DOHH2 (cell line): Measurements from ENCODE around the gene CDH4.

Experiments used
- H3F3A ChIP-seq: fragments of 200-600 bp; sonication (generic), shearing (Covaris generic); 2 replicates; pipeline ENCODE4 v1.6.0; 2016; ENCODE audit warnings: antibody characterized with exemption, mild to moderate bottlenecking; ENCODE audit not compliant: control insufficient read depth, insufficient read depth
- H3K27ac ChIP-seq: fragments of 200-600 bp; sonication (generic); 2 replicates; pipeline ENCODE4 v1.5.1; 2014; ENCODE audit warnings: low read depth, mild to moderate bottlenecking, low read length, moderate library complexity
- H3K27me3 ChIP-seq: fragments of 200-600 bp; sonication (generic); 2 replicates; pipeline ENCODE4 v1.6.1; 2014; ENCODE audit warnings: mild to moderate bottlenecking, low read length, mixed read lengths; ENCODE audit not compliant: control insufficient read depth
- H3K36me3 ChIP-seq: fragments of 200-600 bp; sonication (generic); 2 replicates; pipeline ENCODE4 v1.6.1; 2014; ENCODE audit warnings: mild to moderate bottlenecking, low read length, moderate library complexity, mixed read lengths; ENCODE audit not compliant: control insufficient read depth
- H3K4me1 ChIP-seq: fragments of 200-600 bp; sonication (generic); 2 replicates; pipeline ENCODE4 v1.6.1; 2014; ENCODE audit warnings: mild to moderate bottlenecking, low read length, mixed read lengths; ENCODE audit not compliant: control insufficient read depth
- H3K4me2 ChIP-seq: fragments of 200-600 bp; sonication (generic); 2 replicates; pipeline ENCODE4 v1.6.0; 2014; ENCODE audit warnings: mild to moderate bottlenecking, low read length, moderate library complexity
- H3K4me3 ChIP-seq: fragments of 200-600 bp; sonication (generic); 2 replicates; pipeline ENCODE4 v1.5.1; 2014; ENCODE audit warnings: mild to moderate bottlenecking, low read length, mixed read lengths
- H3K79me2 ChIP-seq: fragments of 200-600 bp; sonication (generic); 2 replicates; pipeline ENCODE4 v1.6.1; 2014; ENCODE audit warnings: mild to moderate bottlenecking, low read length, mixed read lengths; ENCODE audit not compliant: control insufficient read depth
- H3K9me2 ChIP-seq: fragments of 200-600 bp; sonication (generic); replicated peaks from 2 replicates; pipeline ENCODE4 v1.6.1; 2014; ENCODE audit warnings: mild to moderate bottlenecking, low read length, mixed read lengths; ENCODE audit not compliant: control insufficient read depth
- H3K9me3 ChIP-seq: fragments of 200-600 bp; sonication (generic); 2 replicates; pipeline ENCODE4 v1.6.1; 2014; ENCODE audit warnings: antibody characterized with exemption, low read length, mixed read lengths; ENCODE audit not compliant: control insufficient read depth, insufficient read depth
- H4K20me1 ChIP-seq: fragments of 200-600 bp; sonication (generic); 2 replicates; pipeline ENCODE4 v1.6.0; 2014; ENCODE audit warnings: low read depth, mild to moderate bottlenecking, antibody characterized with exemption, low read length, moderate library complexity; ENCODE audit not compliant: control insufficient read depth, insufficient read depth
- EZH2phosphoT487 ChIP-seq: fragments of 200-600 bp; sonication (generic); IDR thresholded peaks from 2 replicates; pipeline ENCODE4 v1.6.1; 2017; ENCODE audit warnings: borderline replicate concordance, mild to moderate bottlenecking, antibody characterized with exemption, low read length, moderate library complexity, mixed read lengths
- TF ChIP-seq, protein P1 (sequence below): fragments of 200-600 bp; sonication (generic); IDR thresholded peaks from one replicate; pipeline ENCODE4 v1.5.1; 2014; ENCODE audit warnings: antibody characterized with exemption, mild to moderate bottlenecking, low read depth, low read length; ENCODE audit not compliant: poor library complexity, severe bottlenecking

Gene CDH4

DNA sequence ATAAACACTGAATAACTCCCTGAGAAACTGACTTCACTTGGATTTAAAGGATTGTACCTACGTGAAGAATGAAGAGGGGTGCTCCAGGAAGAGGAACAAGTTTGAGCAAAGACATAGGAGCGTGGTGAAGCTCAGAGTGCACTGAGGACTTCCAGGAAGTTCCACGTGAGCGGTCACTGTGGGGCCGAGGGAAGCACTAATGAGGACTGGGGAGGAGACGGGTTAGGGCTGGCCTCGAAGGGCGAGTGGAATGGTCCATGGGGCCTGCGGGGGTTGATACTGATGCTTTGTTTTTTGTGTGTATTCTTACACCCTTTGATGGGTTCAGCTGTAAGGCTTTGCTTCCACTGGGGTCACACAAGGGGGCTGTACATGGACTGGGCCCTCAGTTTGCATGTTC is 91.9 kb downstream of the CDH4 start:
- no peaks in the 10 kb centered on the region for H3K36me3 ChIP-seq
- H3K27ac ChIP-seq: no peak overlapping the region
- no peaks in the 10 kb centered on the region for H3K4me1 ChIP-seq
- H3K9me2 ChIP-seq: no peaks in the 10 kb centered on the region
- H4K20me1 ChIP-seq: no peaks in the 10 kb centered on the region
- H3K4me3 ChIP-seq: no peak overlapping the region
- no peaks in the 10 kb centered on the region for H3K27me3 ChIP-seq
- no peak overlapping the region for H3K4me2 ChIP-seq
- H3K9me3 ChIP-seq: no peaks in the 10 kb centered on the region
- no peaks in the 10 kb centered on the region for H3K79me2 ChIP-seq
- TF ChIP-seq, protein P1, sequence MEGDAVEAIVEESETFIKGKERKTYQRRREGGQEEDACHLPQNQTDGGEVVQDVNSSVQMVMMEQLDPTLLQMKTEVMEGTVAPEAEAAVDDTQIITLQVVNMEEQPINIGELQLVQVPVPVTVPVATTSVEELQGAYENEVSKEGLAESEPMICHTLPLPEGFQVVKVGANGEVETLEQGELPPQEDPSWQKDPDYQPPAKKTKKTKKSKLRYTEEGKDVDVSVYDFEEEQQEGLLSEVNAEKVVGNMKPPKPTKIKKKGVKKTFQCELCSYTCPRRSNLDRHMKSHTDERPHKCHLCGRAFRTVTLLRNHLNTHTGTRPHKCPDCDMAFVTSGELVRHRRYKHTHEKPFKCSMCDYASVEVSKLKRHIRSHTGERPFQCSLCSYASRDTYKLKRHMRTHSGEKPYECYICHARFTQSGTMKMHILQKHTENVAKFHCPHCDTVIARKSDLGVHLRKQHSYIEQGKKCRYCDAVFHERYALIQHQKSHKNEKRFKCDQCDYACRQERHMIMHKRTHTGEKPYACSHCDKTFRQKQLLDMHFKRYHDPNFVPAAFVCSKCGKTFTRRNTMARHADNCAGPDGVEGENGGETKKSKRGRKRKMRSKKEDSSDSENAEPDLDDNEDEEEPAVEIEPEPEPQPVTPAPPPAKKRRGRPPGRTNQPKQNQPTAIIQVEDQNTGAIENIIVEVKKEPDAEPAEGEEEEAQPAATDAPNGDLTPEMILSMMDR: no peak
- TF ChIP-seq EZH2phosphoT487: no peak
- H3F3A ChIP-seq: no peaks in the 10 kb centered on the region

- H3K36me3 ChIP-seq: no peaks in the 10 kb centered on the region
- H3K9me2 ChIP-seq: no peaks in the 10 kb centered on the region
- TF ChIP-seq, protein P1: no peak
- TF ChIP-seq EZH2phosphoT487: no peak
- H3K9me3 ChIP-seq: no peaks in the 10 kb centered on the region
- no peaks in the 10 kb centered on the region for H4K20me1 ChIP-seq
- no peak overlapping the region for H3K27ac ChIP-seq
- no peaks in the 10 kb centered on the region for H3K27me3 ChIP-seq
- no peaks in the 10 kb centered on the region for H3K4me1 ChIP-seq
- H3K4me3 ChIP-seq: no peak overlapping the region
- no peak overlapping the region for H3K4me2 ChIP-seq
- no peaks in the 10 kb centered on the region for H3K79me2 ChIP-seq
- H3F3A ChIP-seq: no peaks in the 10 kb centered on the region
These were observed 93.6 kb downstream of the CDH4 start for GRCh38 chr20:61345656-61346055.

DNA sequence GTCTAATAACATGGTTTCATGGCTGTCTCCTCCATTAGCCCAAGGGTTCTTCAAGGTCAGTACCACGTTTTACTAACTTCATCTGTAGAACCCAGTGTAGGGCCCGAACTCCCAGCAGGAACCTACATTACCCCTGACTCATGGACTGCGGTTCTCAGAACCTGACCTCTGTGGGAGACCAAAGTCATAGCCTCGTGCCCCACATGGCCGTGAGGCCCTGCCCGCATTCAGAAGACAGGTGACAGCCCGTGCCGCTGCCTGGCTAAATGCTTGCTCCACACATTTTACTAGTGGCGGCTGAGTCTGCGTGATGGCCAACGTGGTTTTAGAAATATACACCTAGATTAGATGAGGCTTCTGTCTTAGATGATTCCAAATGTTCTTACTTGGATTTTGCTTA is 94.9 kb downstream of the CDH4 start:
- TF ChIP-seq EZH2phosphoT487: no peak
- TF ChIP-seq, protein P1: no peak

GRCh38 chr20:61347443-61347842 is 95.4 kb downstream of the CDH4 start:
- no peaks in the 10 kb centered on the region for H4K20me1 ChIP-seq
- no peak overlapping the region for H3K4me3 ChIP-seq
- H3K27me3 ChIP-seq: no peaks in the 10 kb centered on the region
- H3K4me2 ChIP-seq: no peak overlapping the region
- H3K79me2 ChIP-seq: no peaks in the 10 kb centered on the region
- no peaks in the 10 kb centered on the region for H3F3A ChIP-seq
- H3K9me3 ChIP-seq: no peaks in the 10 kb centered on the region
- H3K36me3 ChIP-seq: no peaks in the 10 kb centered on the region
- TF ChIP-seq, protein P1: no peak
- no peak for TF ChIP-seq EZH2phosphoT487
- H3K9me2 ChIP-seq: no peaks in the 10 kb centered on the region
- no peak overlapping the region for H3K27ac ChIP-seq
- H3K4me1 ChIP-seq: no peaks in the 10 kb centered on the region

More for the DNA sequence above, 94.9 kb downstream of the CDH4 start:
- Histone ChIP-seq H3K27ac (no peak overlapping the region), H3F3A (no peaks in the 10 kb centered on the region), H3K4me1 (no peaks in the 10 kb centered on the region), H3K27me3 (no peaks in the 10 kb centered on the region), H3K4me3 (no peak overlapping the region), H3K79me2 (no peaks in the 10 kb centered on the region), H3K9me2 (no peaks in the 10 kb centered on the region), H3K36me3 (no peaks in the 10 kb centered on the region), H4K20me1 (no peaks in the 10 kb centered on the region), H3K9me3 (no peaks in the 10 kb centered on the region), H3K4me2 (no peak overlapping the region)
